SU-DHL-6 (cell line): ENCODE measurements around the gene TUBB3.

Experiments
- CTCF ChIP-seq: fragments of 200-600 bp; sonication (generic); IDR thresholded peaks from one replicate; pipeline ENCODE4 v1.5.1; 2017; ENCODE audit warnings: antibody characterized with exemption, mild to moderate bottlenecking, low read length, moderate library complexity; ENCODE audit not compliant: insufficient read depth, poor library complexity, severe bottlenecking
- EZH2phosphoT487 ChIP-seq: fragments of 200-600 bp; sonication (generic), shearing (Covaris generic); conservative IDR thresholded peaks from 2 replicates; pipeline ENCODE4 v1.6.1; 2018; ENCODE audit warnings: mild to moderate bottlenecking, antibody characterized with exemption, low read length, moderate library complexity, mixed read lengths

GRCh38 chr16:89923640-89924296 is 626 bp downstream of the TUBB3 start:
- no peak for TF ChIP-seq CTCF
- no peak for TF ChIP-seq EZH2phosphoT487
